NT2/D1 (cell line): ENCODE results near the gene RAP2C.

ENCODE experiments used
- DNase-seq: peaks from one replicate; pipeline ENCODE4 v3.0.0-alpha.2; 2011; ENCODE audit warnings: low read depth, low spot score
- H3K27me3 ChIP-seq: 2 replicates; pipeline ENCODE4 v1.6.0; 2011; ENCODE audit warnings: mild to moderate bottlenecking; ENCODE audit not compliant: insufficient read length, insufficient read depth
- H3K36me3 ChIP-seq: 2 replicates; pipeline ENCODE4 v1.6.1; 2011; ENCODE audit warnings: mild to moderate bottlenecking, low read length, mixed read lengths; ENCODE audit not compliant: insufficient read depth, insufficient read length
- H3K4me1 ChIP-seq: 2 replicates; pipeline ENCODE4 v1.5.1; 2011; ENCODE audit not compliant: insufficient read depth, insufficient read length
- H3K4me3 ChIP-seq: 2 replicates; pipeline ENCODE4 v1.5.1; 2011; ENCODE audit warnings: low read depth; ENCODE audit not compliant: insufficient read length
- H3K9ac ChIP-seq: 2 replicates; pipeline ENCODE4 v1.6.0; 2011; ENCODE audit warnings: low read depth; ENCODE audit not compliant: insufficient read length
- H3K9me3 ChIP-seq: 2 replicates; pipeline ENCODE4 v1.5.1; 2011; ENCODE audit warnings: mild to moderate bottlenecking, low read length; ENCODE audit not compliant: insufficient read depth
- SUZ12 ChIP-seq: IDR thresholded peaks from 2 replicates; pipeline ENCODE4 v1.6.1; 2011; ENCODE audit not compliant: insufficient read length, insufficient read depth; ENCODE audit errors: extremely low read depth
- YY1 ChIP-seq: IDR thresholded peaks from 2 replicates; pipeline ENCODE4 v1.6.1; 2011; ENCODE audit not compliant: insufficient read length, insufficient read depth
- ZNF274 ChIP-seq: IDR thresholded peaks from 2 replicates; pipeline ENCODE4 v1.6.1; 2011; ENCODE audit warnings: mild to moderate bottlenecking, low read depth, low read length

The RAP2C gene

DNA sequence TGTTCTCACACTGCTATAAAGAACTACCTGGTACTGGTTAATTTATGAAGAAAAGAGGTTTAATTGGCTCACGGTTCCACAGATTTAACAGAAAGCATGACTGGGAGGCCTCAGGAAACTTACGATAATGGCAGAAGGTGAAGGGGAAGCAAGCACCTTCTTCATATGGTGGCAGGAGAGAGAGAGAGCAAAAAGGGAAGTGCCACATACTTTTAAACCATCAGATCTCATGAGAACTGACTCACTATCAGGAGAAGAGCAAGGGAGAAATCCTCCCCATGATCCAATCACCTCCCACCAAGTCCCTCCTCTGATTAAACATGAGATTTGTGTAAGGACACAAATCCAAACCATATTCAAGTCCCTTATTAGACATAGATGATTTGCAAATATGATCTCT is 12.3 kb upstream of the RAP2C start:
- H3K4me3 ChIP-seq = no peak overlapping the region
- TF ChIP-seq YY1 (no peak), SUZ12 (no peak), ZNF274 (no peak)
- DNase-seq = no peak
- no peak overlapping the region for H3K9ac ChIP-seq
- H3K36me3 ChIP-seq = no peaks in the 10 kb centered on the region
- H3K27me3 ChIP-seq = no peaks in the 10 kb centered on the region
- H3K4me1 ChIP-seq = no peaks in the 10 kb centered on the region
- no peaks in the 10 kb centered on the region for H3K9me3 ChIP-seq

DNA sequence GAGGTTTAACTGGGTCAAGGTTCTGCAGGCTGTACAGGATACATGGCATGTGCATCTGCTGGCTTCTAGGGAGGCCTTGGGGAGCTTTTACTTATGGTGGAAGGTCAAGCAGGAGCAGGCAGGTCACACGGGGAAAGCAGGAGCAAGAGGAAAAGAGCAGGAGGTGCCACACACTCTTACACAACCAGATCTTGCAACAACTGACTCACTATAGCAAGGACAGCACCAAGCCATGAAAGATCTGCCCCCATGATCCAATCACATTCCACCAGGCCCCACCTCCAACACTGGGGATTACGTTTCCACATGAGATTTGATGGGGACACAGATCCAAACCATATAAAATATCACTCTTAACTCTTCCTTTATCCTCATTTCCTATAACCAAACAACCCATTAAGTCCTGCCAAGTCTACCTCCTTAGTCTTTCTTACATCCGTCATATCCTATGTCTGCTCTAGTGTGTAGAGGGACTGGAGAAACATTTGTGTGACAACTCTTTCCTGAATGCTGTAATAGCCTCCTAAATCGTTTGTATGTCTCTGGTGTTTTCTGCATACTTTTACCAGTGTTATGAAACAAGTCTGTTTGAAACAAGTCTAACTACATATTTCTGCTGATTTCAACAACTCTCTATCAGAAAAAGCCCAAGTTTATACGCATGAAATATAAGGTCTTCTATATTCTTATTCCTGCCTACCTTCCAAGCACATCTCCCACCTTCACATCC is 8.3 kb upstream of the RAP2C start:
- Histone ChIP-seq H3K4me3 (no peak overlapping the region), H3K9ac (no peak overlapping the region), H3K4me1 (no peaks in the 10 kb centered on the region), H3K27me3 (no peaks in the 10 kb centered on the region), H3K36me3 (no peaks in the 10 kb centered on the region), H3K9me3 (no peaks in the 10 kb centered on the region)
- no peak for DNase-seq
- no peak for TF ChIP-seq ZNF274
- no peak for TF ChIP-seq SUZ12
- TF ChIP-seq YY1 = no peak

DNA sequence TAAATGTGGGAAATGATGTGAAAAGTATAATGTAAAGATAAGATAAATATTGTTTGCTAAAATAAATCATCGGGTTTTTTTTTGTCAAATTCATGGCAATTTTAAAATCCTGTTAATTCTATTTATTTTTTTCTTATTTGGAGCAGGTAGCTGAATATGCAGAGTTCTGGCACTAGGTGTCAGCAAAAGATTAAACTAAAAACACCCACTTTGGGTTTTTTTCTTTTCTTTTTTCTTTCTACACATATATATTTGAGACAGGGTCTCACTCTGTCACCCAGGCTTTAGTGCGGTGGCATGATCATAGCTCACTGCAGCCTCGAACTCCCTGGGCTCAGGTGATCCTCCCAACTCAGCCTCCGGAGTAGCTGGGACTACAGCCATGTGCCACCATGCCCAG is 6.9 kb upstream of the RAP2C start:
- DNase-seq = no peak

DNA sequence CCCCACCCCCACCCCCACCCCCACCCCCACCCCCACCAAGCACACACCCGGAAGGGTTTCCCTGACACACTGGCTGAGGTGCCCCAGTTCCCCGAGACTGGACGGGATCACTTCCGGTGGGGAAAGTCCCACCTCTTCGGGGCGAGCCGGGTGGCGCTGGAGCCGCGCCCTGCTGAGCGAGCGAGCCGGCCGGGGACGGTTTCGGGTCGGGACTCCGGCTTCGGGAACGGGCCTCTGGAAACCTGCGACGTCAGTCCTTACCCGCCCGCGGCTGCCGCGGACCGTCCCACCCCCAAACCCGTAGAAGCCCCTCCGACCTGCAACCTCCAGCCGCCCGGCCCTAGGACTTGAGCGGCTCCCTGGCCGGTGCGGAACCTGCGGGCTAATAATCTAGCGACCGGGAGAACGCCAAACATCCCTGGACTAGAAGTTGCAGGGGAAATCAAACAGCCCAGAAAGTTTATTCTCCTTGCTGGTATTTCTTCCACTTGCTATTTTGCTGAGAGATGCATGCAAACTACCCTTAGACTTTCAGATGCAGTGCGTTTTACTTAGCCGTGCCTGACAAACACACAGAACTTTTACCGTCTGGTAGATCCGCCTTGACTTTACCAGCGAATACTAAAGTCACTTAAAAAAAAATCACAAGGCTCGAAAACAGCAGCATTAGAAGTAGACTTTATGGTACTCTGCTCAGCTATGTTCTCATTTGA is 991 bp downstream of the RAP2C start:
- Histone ChIP-seq H3K36me3 (peaks cover 3% of the 10 kb centered on the region), H3K4me1 (no peaks in the 10 kb centered on the region), H3K4me3 (peak overlapping the region; percentile 42), H3K9me3 (no peaks in the 10 kb centered on the region), H3K9ac (peak overlapping the region; percentile 64), H3K27me3 (no peaks in the 10 kb centered on the region)
- TF ChIP-seq YY1 (no peak), SUZ12 (no peak), ZNF274 (no peak)
- DNase-seq = peak; percentile 42

More for the DNA sequence above, 6.9 kb upstream of the RAP2C start:
- Histone ChIP-seq H3K9ac (no peak overlapping the region), H3K9me3 (no peaks in the 10 kb centered on the region), H3K4me1 (no peaks in the 10 kb centered on the region), H3K27me3 (no peaks in the 10 kb centered on the region), H3K36me3 (no peaks in the 10 kb centered on the region), H3K4me3 (no peak overlapping the region)
- TF ChIP-seq ZNF274 (no peak), SUZ12 (no peak), YY1 (no peak)

DNA sequence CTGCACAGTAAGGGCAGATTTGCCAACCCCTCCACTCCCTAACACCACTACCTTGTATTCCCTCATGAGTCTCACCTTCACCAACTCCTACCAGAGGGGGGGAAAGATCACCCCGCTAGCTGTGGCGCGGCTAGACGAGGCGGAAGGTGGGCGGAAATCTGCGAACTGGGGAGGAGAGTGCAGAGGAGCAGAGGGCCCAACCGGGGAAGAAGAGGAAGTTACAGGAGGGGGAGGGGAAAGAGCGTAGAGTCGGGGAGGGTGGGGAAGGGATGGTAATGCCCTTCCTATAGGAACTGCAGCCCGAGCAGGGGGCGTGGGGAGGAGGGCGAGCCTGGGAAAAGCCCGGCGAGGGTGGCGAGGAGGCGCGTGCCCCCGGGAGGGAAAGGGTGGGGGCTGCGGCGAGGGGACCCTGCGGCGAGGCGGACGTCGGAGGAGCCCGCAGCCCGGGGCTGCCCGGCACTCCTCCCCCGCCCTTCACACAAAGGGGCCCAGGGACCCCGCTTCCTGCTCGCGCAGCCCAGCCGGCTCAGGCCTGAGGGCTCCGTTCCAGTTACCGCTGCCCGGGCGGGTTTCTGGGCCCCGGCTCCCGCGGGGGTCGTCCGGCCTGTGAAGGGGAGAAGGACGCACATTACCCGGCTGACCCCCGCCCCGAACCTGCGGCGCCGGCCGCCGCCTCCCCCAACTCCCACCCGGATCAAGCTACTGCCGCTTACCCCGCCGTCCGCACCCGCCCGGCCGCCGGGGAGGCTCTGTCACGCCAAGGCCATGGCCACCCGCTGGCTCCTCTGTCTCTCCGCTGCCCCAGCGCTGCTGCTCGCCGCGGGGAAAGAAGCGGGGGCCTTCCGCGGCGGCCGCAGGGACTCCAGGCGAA is 1.8 kb downstream of the RAP2C start:
- H3K36me3 ChIP-seq = peaks cover 6% of the 10 kb centered on the region
- TF ChIP-seq ZNF274 (no peak), YY1 (no peak), SUZ12 (no peak)
- DNase-seq = peak; percentile 30
- H3K9me3 ChIP-seq = no peaks in the 10 kb centered on the region
- peak overlapping the region; percentile 70 for H3K9ac ChIP-seq
- no peaks in the 10 kb centered on the region for H3K27me3 ChIP-seq
- no peaks in the 10 kb centered on the region for H3K4me1 ChIP-seq
- peak overlapping the region; percentile 63 for H3K4me3 ChIP-seq

DNA sequence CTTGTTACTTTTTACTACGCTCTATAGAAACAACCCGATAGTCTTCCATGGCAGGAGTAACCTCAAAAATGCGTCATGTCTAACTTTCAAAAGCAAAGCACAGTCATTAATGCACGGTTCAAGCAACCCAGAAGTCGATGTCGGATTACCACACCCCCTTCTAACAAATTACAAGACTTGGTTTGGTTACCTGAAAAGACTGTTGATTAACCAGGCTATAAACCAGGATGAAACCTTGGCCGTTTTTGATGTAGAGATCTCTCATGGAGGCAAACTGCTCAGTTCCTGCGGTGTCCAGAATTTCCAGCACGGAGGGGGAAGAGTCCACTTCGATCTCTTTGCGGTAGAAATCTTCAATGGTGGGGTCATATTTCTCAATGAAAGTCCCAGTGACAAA is 2.4 kb downstream of the RAP2C start:
- Histone ChIP-seq H3K4me1 (no peaks in the 10 kb centered on the region), H3K9ac (peak overlapping the region; percentile 70), H3K36me3 (peaks cover 6% of the 10 kb centered on the region), H3K27me3 (no peaks in the 10 kb centered on the region), H3K9me3 (no peaks in the 10 kb centered on the region), H3K4me3 (peak overlapping the region; percentile 63)
- DNase-seq = no peak
- TF ChIP-seq ZNF274 (no peak), YY1 (no peak), SUZ12 (no peak)

DNA sequence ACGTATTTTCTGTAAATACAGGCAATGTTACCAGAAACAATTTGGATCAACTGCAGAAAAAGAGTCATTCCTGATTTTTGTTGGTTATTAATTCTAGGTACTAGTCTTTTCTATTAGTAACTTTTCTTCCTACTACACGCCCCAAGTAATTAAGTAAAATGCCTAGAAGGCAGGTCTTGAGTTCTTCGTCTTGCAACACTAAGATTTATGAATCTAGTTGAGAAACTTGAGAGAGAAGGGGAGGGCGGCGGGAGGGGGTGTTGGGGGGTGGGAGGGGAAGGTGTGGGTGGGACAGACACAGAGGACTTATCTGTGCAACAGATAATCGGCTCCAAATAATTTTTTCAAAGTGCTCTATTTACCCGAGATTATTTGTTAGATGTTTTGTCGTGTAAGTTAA is 3.0 kb downstream of the RAP2C start:
- H3K27me3 ChIP-seq = no peaks in the 10 kb centered on the region
- H3K9me3 ChIP-seq = no peaks in the 10 kb centered on the region
- peak overlapping the region; percentile 21 for H3K4me3 ChIP-seq
- peak overlapping the region; percentile 70 for H3K9ac ChIP-seq
- H3K36me3 ChIP-seq = peaks cover 6% of the 10 kb centered on the region
- no peaks in the 10 kb centered on the region for H3K4me1 ChIP-seq
- TF ChIP-seq YY1 = no peak
- TF ChIP-seq ZNF274 = no peak
- TF ChIP-seq SUZ12 = no peak
- DNase-seq = no peak
